CD4-positive, alpha-beta T cell treated with Interferon alpha-2 for 1 hour (primary cell): Measurements from ENCODE around the gene RGMB.

Experiments
- DNase-seq, 2 donors: peaks; one replicate each; pipeline ENCODE4 v3.0.0-alpha.2; 2020 to 2022

Gene RGMB

DNA sequence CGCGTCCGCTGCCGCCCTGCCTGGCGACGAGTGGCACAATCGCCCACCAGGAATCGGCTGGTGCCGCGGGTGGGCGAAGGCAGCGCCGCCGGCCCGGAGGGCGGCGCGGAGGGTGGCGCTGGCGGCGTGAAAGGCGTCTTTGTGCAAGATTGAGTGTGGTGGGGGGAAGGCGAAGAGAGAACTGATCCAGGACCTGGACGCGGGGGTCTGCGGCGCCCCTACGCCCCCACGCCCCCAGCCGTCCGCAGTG lies 4.6 kb upstream of the RGMB start:
- DNase-seq: no peak

- DNase-seq: peak; percentile 21 to 53
Measured at GRCh38 chr5:98769210-98769958, 4.1 kb upstream of the RGMB start.

DNA sequence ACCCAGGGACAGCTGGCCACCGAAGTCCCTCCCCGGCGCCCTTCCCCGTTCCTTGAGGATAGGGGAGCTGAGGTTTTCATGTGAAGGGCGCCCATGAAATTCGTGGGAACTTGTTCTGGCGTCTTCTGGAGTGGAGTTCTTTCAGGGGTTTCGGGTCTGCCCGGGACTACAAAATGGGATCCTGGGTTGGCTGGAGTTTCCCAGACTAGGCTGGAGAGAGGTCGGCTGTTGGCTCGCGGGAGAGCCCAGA lies 3.6 kb upstream of the RGMB start:
- no peak for DNase-seq

DNA sequence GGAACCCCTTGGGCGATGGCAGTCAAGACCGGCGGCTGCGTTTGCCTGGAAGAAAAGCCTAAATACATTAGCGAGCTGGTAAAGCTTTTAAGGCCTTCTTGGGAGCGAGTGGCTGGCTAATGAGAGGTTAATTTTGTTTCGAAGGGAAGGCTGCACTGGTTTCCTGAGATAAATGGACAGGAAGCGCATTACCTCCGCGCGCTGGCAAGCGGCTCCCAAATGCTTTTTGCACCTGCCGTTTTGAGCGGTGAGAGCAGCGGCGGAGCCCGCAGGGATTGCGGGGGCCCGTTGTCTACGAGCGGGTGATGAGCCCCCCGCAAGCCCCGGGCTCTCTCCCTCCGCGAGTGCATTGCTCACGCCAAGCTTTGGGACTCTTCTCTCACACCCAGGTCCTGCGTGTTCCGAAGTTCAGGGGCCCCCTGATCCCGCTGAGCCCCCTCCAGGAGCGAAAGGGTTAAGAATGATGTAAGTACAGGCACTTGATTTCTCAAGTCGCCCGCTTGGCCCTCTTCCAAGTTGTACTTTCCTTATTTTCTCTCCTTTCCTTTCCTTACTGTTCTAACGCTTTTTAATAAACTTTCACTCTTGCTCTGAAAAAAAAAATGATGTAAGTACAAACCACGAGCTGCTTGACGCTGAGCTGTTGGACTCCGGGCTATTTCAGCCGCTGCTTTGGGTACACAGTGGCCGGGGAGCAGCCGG lies 3.1 kb upstream of the RGMB start:
- DNase-seq: peak in 1 of 2 donors; percentile 30

- DNase-seq: peak in 1 of 2 donors; percentile 33
Measured at GRCh38 chr5:98770911-98771322, 2.5 kb upstream of the RGMB start.

DNA sequence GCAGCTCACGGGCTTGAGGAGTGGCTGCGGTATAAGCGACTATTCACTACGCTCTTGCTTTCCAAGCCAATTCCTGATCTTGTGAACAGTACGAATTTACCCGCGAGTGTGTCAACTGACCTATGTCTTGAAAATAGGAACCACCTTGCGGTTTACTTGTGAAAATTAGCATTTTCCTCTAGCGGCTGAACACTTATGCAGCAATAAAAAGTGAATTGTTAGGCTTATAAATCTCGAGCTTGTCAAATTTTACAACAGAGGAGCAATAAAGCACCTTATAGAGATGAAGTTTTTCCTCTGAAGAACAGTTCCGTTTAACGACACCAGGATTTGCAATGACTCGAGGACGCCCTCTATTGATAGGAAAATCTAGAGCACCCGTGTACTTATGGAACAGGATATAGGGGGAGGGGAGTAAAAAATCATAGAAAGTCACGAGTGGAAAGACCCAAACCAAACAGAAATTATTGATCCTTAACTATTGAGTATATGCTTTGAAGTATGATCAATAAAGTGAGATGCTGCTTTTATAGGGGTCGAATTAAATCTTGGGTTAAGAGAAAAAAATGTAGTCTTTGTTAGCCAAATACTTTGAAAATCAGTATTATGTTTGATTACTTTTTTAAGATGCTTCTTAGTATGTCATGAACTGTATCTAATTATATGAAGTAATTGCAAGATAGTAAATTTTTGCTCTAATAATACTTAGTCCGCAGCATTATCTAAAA lies 1.9 kb upstream of the RGMB start:
- DNase-seq: peak; percentile 71 to 84

DNA sequence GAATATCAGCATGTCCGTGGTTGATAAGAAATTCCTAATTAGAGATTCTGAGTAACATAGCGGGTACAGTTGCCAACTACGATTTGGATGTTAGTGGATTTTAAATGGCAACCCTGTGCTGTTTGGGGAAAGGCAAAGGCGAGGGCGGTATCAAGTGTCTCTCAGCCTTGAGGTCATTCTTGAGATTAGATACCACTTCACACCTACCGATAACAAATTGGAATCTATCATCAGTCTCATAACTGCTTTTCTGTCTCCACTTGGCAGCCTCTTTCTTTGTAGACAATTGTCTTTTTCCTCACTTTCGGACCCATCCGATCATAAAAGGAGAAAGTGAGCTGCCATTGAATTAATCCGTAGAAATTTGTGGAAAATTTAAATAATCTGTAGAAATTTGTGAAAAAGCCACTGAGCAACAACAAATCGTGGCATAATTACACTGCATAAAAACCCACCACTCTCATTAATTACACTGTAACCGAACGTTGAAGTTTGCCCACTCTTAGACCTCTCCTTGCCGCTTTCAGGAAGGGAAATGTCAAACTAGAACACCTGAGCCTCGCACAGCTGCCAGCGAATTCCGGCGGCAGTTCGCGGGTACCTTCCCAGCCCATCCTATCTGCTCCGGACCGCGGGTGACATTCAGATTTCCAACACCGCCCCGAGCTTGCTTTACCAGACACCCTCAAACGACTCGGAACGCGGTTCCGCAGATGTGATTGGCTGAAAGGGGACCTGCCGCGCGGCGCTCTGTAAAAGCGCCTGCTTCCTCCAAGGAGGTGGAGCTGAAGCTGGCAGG lies 849 bp upstream of the RGMB start:
- peak; percentile 57 to 73 for DNase-seq

DNA sequence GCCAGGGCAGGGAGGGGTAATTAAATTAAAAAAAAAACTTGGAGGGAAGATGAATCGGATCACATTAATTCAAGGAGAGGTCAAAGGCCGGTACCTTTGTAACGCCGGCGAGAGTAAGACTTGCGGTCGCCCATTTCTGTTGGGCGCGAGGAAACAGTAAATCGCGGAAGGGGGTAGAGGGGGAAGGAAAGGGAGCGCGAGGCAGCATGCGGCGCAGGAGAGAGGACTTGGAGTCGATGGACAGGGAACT lies 324 bp upstream of the RGMB start:
- no peak for DNase-seq

DNA sequence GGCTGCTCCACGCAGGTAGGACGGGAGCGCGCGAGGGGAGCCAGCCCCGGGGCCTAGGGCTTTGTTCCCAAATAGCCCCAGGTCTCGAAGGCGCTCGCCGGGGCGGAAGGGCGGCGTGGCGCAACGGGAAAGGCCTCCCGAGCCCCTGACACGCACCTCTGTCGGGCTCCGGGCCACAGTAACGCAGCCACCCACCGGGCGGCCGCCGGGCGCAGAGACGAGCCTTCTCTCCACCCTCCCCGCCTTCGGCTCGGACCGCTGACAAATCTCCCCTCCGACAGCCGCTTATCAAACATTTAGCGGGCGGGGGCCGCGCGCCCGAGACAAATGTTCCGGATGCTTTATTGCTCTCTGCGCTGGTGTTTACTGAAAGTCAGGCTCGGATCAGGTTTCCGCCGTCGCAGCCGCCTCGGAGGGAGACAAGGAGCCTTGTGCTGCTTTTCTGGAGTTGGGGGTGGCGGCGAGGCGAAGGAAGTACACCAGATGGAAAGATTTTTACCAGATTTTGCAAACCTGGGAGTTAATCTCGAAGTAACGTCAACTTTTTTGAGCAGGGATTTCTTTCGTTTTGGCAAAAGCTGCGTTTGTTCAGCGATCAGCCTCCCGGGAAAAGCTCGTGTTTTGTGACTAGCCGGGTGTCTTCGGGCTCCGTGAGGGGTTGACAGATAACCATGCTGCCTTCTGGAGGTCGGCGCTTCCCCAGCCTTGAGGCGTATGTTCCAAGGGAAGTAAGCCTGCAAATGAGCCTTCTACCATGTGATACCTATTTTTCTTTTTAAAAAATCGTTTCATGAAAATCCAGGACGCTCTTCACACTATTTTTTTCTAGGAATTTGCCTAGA lies 950 bp downstream of the RGMB start:
- peak; percentile 32 to 57 for DNase-seq

DNA sequence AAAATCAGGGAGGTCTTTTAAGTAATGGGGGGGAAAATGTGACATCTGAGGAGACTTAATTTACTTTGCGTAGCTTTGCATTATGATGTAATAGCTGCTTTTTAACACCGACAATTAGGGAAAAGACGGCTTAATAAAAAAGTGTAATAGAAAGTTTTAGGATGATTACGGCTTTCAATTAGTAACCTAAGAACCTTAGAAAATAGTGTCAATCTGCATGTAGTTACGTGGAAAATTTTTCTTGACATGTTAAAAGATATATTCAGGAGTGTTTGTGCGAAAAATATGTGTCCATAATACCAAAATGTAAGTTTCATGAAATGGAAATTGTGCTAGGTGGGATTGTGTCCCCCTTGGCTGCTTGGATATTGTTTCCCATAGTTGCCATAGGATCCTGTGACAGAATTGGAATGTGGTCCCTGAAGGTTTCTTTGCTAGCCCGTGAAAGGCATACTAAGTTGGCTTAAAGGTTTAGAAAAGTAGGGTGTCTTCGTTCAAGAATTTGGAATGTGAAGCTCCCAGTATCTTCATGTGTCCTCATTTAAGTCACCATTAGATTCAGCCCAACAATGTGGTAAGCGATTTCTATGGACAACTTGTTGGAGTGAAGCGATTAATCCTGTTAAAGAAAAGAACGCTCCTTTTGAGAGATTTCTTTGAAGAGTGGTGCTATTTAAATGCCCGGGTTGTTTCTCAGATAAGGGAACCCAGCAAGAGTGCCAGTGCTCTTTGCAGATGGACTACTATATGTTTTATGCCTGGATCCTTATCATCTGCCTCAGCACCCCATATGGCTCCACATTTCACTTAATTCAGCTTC lies 2.0 kb downstream of the RGMB start:
- no peak for DNase-seq

DNA sequence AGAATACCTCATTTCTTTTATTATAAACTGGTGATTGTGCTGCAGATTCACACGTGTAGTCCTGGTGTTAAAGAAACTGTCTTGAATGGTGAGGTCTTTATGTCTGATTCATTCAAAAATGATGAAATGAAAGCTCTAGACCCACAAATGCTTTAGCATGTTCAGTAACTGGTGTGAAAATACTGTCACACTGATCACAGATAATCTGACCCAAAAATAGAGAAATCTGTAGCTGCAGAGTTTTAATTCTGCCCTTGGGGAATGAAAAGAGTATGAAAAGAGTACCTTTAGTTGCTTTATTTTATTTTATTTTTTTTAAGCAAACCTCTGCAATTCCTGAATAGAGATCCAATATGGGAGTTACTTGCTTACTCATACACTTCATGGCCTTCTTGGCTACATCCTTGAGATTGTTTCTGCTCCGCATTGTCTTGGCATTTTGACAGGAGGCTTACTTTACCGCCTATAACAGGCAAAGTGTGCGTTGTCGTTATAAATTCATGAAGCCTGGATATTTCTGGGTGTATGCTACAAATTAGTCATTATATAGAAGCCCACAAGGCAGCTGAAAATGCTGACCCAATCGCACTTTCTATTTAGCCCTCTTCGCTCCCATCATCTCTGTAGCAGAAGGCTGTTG lies 2.7 kb downstream of the RGMB start:
- DNase-seq: no peak

- DNase-seq: no peak
Measured at GRCh38 chr5:98777295-98777694, 3.8 kb downstream of the RGMB start.

DNA sequence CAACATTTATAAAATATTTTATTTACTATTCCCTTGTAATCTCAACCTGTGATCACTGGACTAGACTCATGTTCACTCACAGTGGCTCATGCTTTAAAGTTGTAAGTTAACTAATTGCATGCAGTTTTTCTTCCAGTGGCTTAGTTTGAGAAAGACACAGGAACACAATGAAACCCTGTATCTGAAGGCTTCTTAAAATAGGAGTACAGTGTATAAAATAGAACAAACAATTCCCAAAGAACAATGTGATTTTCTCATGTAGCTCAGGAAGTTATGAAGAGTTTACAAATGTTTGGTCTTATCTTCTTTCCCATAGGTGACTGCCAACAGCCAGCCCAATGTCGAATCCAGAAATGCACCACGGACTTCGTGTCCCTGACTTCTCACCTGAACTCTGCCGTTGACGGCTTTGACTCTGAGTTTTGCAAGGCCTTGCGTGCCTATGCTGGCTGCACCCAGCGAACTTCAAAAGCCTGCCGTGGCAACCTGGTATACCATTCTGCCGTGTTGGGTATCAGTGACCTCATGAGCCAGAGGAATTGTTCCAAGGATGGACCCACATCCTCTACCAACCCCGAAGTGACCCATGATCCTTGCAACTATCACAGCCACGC lies 5.9 kb downstream of the RGMB start:
- DNase-seq: no peak

DNA sequence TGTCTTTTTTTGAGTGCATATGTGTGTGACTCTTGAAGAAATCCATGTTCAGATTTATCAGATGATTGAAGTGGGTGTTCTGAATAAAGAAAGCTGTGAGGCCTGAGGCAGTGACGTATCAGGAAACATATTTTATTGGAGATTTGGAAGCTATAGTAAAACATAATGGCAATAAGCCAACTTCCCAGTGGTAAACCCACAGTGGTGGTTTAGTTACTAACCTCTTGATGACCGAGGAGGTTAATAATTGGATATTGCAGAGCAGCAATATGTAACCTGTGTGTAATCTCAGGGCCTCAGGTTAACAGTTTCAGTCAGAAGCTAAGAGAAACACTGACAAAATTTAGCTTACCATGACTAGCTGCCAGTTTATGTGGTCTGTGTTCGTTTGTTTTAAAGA lies 6.9 kb downstream of the RGMB start:
- DNase-seq: no peak

- no peak for DNase-seq
Measured at GRCh38 chr5:98781520-98781919, 8.1 kb downstream of the RGMB start.

DNA sequence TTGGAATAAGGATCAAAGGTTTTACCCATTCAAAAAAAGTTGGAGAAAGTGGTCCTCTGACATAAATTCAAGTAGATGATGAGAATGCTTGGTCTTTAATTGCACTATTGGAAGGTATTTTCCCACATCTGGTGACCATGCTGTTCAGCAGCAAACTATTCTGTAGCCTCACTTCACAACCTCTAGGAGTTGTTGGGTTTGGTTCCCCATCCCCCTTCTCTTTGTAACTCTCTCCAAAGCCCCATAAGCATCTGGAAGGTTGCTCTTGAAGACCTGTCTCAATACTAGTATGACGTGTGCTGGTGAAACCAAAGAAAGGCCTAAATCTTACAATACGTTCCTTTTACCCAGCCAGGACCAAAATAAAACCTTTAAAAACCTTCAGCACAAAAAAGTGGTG lies 8.5 kb downstream of the RGMB start:
- no peak for DNase-seq

DNA sequence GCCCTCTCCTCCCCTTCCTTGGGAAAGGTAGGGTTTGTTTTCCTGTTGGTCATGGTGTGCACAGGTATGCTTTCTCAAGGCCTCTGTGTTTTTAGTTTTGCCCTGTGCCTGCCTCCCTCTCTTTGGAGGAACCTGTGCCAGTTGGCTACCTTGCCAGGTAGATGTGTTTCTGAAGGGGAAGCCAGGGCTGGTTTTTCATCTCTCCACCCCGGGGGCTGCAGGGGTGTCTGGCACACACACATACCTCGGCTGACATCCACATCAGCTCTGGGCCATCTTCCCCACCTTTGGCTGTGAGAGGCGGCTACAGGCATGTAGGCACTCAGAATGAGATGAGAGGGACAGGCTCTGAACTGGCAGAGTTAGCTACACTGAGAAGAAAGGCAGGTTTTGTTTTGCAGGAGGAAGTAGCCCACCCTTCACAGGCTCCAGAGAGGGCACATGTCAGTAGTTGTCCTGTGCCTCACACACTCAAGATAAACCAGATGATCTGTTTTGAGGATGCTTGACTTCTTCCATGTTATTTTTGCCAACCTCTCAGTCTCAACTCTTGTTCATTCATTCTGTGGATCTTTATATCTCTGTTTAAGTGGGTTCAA lies 9.7 kb downstream of the RGMB start:
- DNase-seq: no peak

GRCh38 chr5:98784411-98784810 lies 10.9 kb downstream of the RGMB start:
- no peak for DNase-seq

GRCh38 chr5:98785244-98785643 lies 11.8 kb downstream of the RGMB start:
- DNase-seq: no peak

- no peak for DNase-seq
Measured at GRCh38 chr5:98786191-98786853, 12.9 kb downstream of the RGMB start.
